K562 (cell line): ENCODE measurements around the gene RPS6KL1. TPM values are rescaled to one million over a fixed set of nuclear protein-coding genes. Genes with fewer than 3 reads are reported as not detected.

Experiments used
- CBX8 ChIP-seq: fragments of 200-600 bp; sonication (generic); IDR thresholded peaks from 2 replicates; pipeline ENCODE4 v1.6.1; 2012; ENCODE audit warnings: borderline replicate concordance, mixed run types, low read depth, mild to moderate bottlenecking, moderate library complexity, mixed read lengths, low read length, control low read depth, inconsistent platforms; ENCODE audit not compliant: poor library complexity, severe bottlenecking; ENCODE audit errors: extremely low read depth
- FUS ChIP-seq: fragments of 200-400 bp; formaldehyde crosslinking; optimal IDR thresholded peaks from 2 replicates; pipeline ENCODE3; 2017; ENCODE audit warnings: low read depth, low read length
- HNRNPH1 ChIP-seq: fragments of 200-400 bp; formaldehyde crosslinking; optimal IDR thresholded peaks from 2 replicates; pipeline ENCODE3; 2017; ENCODE audit warnings: low read depth, mild to moderate bottlenecking, low read length, moderate library complexity
- MBD2 ChIP-seq: sonication (generic); IDR thresholded peaks from 2 replicates; pipeline ENCODE4 v1.6.1; 2016; ENCODE audit warnings: low read depth, borderline replicate concordance
- NFIC ChIP-seq: fragments of 450-650 bp; IDR thresholded peaks from 2 replicates; pipeline ENCODE4 v1.6.1; 2017; ENCODE audit warnings: mild to moderate bottlenecking, inconsistent platforms
- PHB2 ChIP-seq: fragments of 450-650 bp; IDR thresholded peaks from 2 replicates; pipeline ENCODE4 v1.6.1; 2017; ENCODE audit warnings: low read depth
- POLR2G ChIP-seq: fragments of 200-400 bp; formaldehyde crosslinking; IDR thresholded peaks from 2 replicates; pipeline ENCODE4 v1.6.1; 2017; ENCODE audit warnings: low read depth, mild to moderate bottlenecking, antibody characterized with exemption, low read length, moderate library complexity
- RBM25 ChIP-seq: fragments of 200-400 bp; formaldehyde crosslinking; IDR thresholded peaks from 2 replicates; pipeline ENCODE4 v1.6.1; 2018; ENCODE audit warnings: low read length, low read depth, moderate library complexity; ENCODE audit not compliant: severe bottlenecking
- SIX5 ChIP-seq, 2 experiments: IDR thresholded peaks; 2 replicates each; pipeline ENCODE4 v1.6.1; 2011; ENCODE audit warnings: low read length in 2 of 2, borderline replicate concordance in 1 of 2, low read depth in 1 of 2, mild to moderate bottlenecking in 1 of 2, moderate library complexity in 1 of 2; ENCODE audit not compliant: insufficient read depth in 1 of 2
- SMAD4 ChIP-seq: fragments of 250-450 bp; sonication (Bioruptor Pico); conservative IDR thresholded peaks from 2 replicates; pipeline ENCODE4 v1.8.0; 2021; ENCODE audit warnings: inconsistent platforms, mild to moderate bottlenecking, moderate library complexity
- ZNF589 ChIP-seq: fragments of 200-800 bp; sonication (Bioruptor generic); IDR thresholded peaks from 2 replicates; pipeline ENCODE4 v1.6.1; 2016; ENCODE audit warnings: low read depth, missing genetic modification characterization, missing compliant biosample characterization
- polyA plus RNA-seq, 8 experiments: library from polyadenylated mRNA; depleted of rRNA in 4 of 8; stranded (reverse) in 5 of 8; unstranded in 3 of 8; fragments of >200 nt; fragmentation: Nextera tagmentation in 2 of 8; fragmentation: Illumina TruSeq in 1 of 8; extraction: Ambion mirVana in 2 of 8; extraction: Trizol in 1 of 8; gene quantifications; 2 replicates each; pipeline versions ENCODE4 v1.2.1 to v1.2.3, GENCODE V29; 2011 to 2014; ENCODE audit warnings: inconsistent platforms in 1 of 8, missing spikeins in 1 of 8
- total RNA-seq, 7 experiments: library from RNA; depleted of rRNA in 6 of 7; stranded (reverse); fragments of >200 nt in 6 of 7; fragmentation: Illumina TruSeq in 2 of 7; extraction: Trizol in 2 of 7; gene quantifications; 2 replicates each; pipeline versions ENCODE4 v1.2.1 to v1.2.3, GENCODE V29; 2011 to 2021; ENCODE audit warnings: low replicate concordance in 1 of 7
- TF ChIP-seq, protein P1 (sequence below), 2 experiments: fragments of 250-450 bp in 1 of 2; fragments of 450-650 bp in 1 of 2; sonication (Bioruptor Pico) in 1 of 2; IDR thresholded peaks; 2 replicates each; pipeline versions ENCODE4 v1.6.1 to v1.8.0; 2016 to 2021; ENCODE audit warnings: mild to moderate bottlenecking in 2 of 2, moderate library complexity in 2 of 2, missing compliant biosample characterization in 1 of 2, missing genetic modification characterization in 1 of 2
- TF ChIP-seq, protein P2 (sequence below), 2 experiments: fragments of 450-650 bp in 1 of 2; IDR thresholded peaks; 2 replicates each; pipeline ENCODE4 v1.6.1; 2011 to 2017; ENCODE audit warnings: low read depth in 2 of 2, antibody characterized with exemption in 1 of 2, borderline replicate concordance in 1 of 2, low read length in 1 of 2, mild to moderate bottlenecking in 1 of 2, mixed read lengths in 1 of 2; ENCODE audit not compliant: control insufficient read depth in 1 of 2
- TF ChIP-seq, protein P3 (sequence below): fragments of 250-450 bp; sonication (Bioruptor Pico); IDR thresholded peaks from 2 replicates; pipeline ENCODE4 v1.5.0; 2020; ENCODE audit warnings: mild to moderate bottlenecking

The RPS6KL1 gene
- total and polyA plus RNA-seq, 9 of the 15 experiments (the other 6 are each of a cell fraction or from before 2014, with no cell fraction given): 0.91 to 15.5 (median 8.1) TPM

DNA sequence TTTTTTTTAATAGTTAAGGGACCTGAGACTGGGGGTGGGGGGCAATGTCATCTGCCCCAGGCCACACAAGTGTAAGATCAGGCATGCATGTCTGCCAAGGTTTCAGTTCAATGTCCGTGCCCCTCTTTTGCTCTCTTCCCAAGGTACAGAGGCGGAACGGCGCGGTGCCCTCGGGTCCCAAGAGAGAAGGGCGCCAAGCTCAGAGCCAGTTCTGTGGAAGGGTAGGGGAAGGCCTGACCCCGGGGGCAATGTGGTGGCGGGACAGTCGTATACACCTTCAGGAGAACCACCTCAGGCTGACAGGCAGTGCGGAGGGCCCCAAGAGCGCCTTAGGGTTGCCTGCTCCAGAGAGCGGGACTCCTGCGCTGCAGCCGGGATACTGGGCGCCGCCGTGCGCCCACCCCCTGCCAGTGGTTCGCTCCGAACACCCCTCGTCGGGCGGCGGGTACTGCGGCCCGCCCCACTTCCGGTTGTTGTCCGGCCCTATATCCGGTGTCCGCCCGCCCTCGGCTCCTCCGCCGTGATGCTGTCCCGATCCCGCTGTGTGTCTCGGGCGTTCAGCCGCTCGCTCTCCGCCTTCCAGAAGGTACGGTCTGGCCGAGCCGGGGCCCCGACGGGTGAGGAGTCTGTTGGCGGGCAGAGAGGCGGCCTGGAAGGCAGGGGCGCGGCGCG is 41.5 kb downstream of the RPS6KL1 start, which contains the start of gene DLST (continued):
- TF ChIP-seq, protein P1, sequence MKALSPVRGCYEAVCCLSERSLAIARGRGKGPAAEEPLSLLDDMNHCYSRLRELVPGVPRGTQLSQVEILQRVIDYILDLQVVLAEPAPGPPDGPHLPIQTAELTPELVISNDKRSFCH (CRISPR knock-in tag; IDR thresholded peaks at IDR 0.05): no peak
- TF ChIP-seq, protein P1 (tag; IDR thresholded peaks at IDR 0.05): 0 out of 2 replicates have a peak, but pooled peaks have one; percentile 55
- TF ChIP-seq, protein P2, sequence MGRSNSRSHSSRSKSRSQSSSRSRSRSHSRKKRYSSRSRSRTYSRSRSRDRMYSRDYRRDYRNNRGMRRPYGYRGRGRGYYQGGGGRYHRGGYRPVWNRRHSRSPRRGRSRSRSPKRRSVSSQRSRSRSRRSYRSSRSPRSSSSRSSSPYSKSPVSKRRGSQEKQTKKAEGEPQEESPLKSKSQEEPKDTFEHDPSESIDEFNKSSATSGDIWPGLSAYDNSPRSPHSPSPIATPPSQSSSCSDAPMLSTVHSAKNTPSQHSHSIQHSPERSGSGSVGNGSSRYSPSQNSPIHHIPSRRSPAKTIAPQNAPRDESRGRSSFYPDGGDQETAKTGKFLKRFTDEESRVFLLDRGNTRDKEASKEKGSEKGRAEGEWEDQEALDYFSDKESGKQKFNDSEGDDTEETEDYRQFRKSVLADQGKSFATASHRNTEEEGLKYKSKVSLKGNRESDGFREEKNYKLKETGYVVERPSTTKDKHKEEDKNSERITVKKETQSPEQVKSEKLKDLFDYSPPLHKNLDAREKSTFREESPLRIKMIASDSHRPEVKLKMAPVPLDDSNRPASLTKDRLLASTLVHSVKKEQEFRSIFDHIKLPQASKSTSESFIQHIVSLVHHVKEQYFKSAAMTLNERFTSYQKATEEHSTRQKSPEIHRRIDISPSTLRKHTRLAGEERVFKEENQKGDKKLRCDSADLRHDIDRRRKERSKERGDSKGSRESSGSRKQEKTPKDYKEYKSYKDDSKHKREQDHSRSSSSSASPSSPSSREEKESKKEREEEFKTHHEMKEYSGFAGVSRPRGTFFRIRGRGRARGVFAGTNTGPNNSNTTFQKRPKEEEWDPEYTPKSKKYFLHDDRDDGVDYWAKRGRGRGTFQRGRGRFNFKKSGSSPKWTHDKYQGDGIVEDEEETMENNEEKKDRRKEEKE (IDR thresholded peaks at IDR 0.05; ENCODE audit: borderline replicate concordance in 1 of 2, control insufficient read depth in 1 of 2, low read depth in 2 of 2, low read length in 1 of 2): peak in 1 of 2 experiments; percentile 90; a peak in 2 of 4 replicates
- TF ChIP-seq POLR2G: peak; percentile 94
- TF ChIP-seq, protein P3, sequence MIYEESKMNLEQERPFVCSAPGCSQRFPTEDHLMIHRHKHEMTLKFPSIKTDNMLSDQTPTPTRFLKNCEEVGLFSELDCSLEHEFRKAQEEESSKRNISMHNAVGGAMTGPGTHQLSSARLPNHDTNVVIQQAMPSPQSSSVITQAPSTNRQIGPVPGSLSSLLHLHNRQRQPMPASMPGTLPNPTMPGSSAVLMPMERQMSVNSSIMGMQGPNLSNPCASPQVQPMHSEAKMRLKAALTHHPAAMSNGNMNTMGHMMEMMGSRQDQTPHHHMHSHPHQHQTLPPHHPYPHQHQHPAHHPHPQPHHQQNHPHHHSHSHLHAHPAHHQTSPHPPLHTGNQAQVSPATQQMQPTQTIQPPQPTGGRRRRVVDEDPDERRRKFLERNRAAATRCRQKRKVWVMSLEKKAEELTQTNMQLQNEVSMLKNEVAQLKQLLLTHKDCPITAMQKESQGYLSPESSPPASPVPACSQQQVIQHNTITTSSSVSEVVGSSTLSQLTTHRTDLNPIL (CRISPR knock-in tag): no peak
- peak; percentile 97 for TF ChIP-seq MBD2
- no peak for TF ChIP-seq PHB2
- TF ChIP-seq FUS: no peak
- TF ChIP-seq SIX5 (IDR thresholded peaks at IDR 0.05; ENCODE audit: borderline replicate concordance in 1 of 2, insufficient read depth in 1 of 2, low read depth in 1 of 2, low read length in 2 of 2): peak; percentile 51; a peak in 3 of 4 replicates
- no peak for TF ChIP-seq CBX8
- TF ChIP-seq ZNF589 (CRISPR knock-in tag): no peak
- TF ChIP-seq SMAD4: peak; percentile 62
- no peak for TF ChIP-seq RBM25
- no peak for TF ChIP-seq HNRNPH1
- TF ChIP-seq NFIC: peak; percentile 15; the same call in 1 of the 2 replicates
